MM.1S (cell line): ENCODE measurements around the gene MLNR.

Experiments
- CTCF ChIP-seq: fragments of 300-600 bp; sonication (generic); IDR thresholded peaks from 2 replicates; pipeline ENCODE4 v1.5.1; 2016; ENCODE audit warnings: antibody characterized with exemption, low read length, mixed read lengths
- EZH2 ChIP-seq: fragments of 300-600 bp; sonication (generic); optimal IDR thresholded peaks from 2 replicates; pipeline ENCODE3; 2017; ENCODE audit warnings: low read depth, mild to moderate bottlenecking, antibody characterized with exemption, low read length, mixed read lengths

GRCh38 chr13:49213539-49213938 is 6.6 kb upstream of the MLNR start:
- TF ChIP-seq CTCF, result no peak
- TF ChIP-seq EZH2, result no peak
